Measurements from ENCODE around the gene PIPOX.

Gene PIPOX

GRCh38 chr17:29019475-29020181, 23.3 kb upstream of the PIPOX start:
- no peak for DNase-seq (ENCODE audit: low read depth in 2 of 2, low spot score in 1 of 2)

DNA sequence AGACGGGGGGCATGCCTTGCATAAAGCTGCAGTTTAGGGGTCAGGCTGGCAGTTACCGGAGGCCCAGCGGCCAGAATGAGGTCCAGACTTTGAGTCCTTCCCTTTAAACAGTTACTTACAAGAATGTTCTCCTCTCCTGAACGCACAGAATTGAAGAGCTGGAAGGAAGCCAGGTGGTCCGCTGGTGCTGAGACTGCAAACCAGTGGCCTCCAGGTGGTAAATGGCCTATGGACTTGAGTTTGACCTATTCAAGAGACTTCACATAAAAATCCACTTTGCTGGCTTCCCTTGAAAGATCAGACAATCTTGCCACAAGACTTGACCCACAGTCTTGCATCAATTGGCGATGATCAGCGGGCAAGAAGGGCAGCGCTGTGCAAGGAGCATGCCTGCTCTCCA, 22.4 kb upstream of the PIPOX start:
- DNase-seq (ENCODE audit: low read depth in 2 of 2, low spot score in 1 of 2) = no peak

GRCh38 chr17:29021226-29021625, 21.7 kb upstream of the PIPOX start:
- no peak for DNase-seq (ENCODE audit: low read depth in 2 of 2, low spot score in 1 of 2)

DNA sequence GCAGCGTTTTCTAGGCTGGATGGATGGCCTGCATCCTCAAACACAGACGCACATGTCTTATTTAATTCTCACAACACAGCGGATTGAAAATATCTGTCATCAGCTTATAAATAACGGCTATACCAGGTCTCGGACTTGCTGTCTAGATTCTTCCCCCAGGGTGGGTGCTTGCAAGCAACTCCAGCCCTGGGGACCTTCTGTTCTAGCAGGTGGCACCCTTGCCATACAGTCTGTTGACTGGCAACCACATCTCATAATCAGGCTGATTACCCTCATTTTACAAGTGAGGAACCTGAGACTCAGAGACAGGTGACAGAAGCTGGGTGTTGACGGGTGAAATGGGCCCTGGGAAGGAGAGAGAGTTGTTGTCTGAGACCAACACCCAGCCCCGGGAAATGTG, 20.9 kb upstream of the PIPOX start:
- no peak for DNase-seq (ENCODE audit: low read depth in 2 of 2, low spot score in 1 of 2)

- DNase-seq (ENCODE audit: low read depth in 2 of 2, low spot score in 1 of 2) = no peak
These were observed 18.5 kb upstream of the PIPOX start for GRCh38 chr17:29024316-29024952.

DNA sequence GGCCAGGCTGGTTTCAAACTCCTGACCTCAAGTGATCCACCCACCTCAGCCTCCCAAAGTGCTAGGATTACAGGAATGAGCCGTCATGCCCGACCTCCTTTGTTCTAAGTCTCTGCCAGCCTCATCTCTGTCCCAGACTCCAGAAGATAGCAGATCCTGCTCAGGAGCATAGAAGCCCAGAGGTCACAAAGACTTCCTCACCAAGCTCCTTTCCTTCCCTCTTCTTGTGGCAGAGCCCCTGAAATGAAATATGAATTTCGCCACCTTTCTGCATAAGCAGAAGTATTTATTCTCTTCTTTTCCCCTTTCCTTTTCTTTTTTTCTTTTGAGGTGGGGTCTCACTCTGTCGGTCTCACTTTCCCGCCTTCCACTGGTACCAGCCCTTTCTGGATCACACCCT, 11.5 kb upstream of the PIPOX start:
- DNase-seq (ENCODE audit: low read depth in 2 of 2, low spot score in 1 of 2) = no peak

DNA sequence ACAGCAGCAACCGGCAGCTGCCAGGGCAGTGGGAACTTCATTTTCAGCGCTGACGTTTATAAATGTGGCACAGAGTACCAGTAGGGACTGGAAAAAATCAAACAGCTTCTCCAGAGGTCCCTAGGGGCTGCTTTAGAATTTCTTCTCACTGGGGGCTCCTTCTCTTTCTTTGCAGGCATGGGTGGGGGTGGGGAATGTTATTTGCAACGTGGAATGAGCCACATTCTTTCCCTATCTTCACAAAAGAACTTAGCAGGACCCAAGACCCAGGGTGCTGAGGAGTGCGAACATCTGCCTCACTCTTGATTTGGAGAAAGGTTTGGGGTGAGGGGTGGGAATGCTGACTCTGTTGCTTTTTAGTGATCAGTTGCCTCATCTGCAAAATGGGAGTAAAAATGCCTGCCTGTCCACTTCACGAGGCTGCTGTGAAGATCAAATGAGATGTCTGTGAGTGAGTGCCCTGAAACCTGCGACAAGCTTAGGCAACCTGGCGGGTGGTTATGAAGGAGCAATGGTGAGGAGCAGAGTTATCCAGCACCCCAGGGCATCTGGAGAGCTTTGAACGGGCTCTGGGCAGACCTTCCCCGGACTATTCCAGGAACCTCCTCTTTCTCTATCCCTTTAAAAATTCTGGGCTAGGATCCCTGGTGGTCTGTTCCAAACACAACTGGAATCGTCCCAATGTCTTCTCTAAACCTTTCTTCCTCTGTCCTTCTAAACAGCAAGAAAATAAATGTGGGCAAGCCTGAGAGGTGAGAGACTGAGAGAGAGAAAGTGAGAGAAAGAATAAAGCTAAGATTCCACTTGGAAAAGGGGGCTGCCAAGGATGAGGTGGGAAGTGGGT, 10.7 kb upstream of the PIPOX start:
- DNase-seq (ENCODE audit: low read depth in 2 of 2, low spot score in 1 of 2) = no peak

DNA sequence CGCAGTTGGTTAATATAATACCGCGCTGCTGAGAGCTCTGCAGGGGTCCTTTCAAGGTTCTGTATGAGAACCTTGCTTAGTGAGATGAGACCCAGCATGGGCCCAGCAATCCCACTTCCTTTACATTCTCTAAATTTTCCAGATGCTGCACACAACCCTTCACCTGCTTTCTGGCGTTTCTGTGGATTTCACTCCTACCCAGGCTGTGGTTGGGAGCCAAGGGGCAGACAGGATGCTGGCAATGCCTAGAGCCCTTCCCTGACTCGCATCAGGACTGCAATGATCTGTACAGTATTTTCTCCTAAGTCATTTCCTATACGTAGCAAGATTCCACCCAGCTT, 10.1 kb upstream of the PIPOX start:
- no peak for DNase-seq (ENCODE audit: low read depth in 2 of 2, low spot score in 1 of 2)

DNA sequence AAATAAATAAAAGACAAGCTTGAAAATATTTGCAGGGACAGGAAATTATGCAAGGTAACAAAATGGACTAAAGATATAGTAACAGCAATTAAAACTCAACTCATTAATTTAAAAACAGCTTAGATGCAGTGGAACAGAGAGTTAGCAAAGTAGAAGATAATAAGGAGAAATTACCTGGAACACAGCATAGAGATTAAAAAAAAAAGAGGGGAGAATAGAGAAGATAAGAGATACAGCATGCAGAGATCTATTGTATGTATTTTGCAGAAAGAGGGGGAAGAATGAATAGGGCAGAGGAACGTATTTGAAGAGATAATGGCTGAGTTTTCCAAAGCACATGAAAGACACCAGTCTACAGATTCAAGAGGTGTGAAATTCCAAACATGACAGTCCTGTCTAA, 8.4 kb upstream of the PIPOX start:
- DNase-seq (ENCODE audit: low read depth in 2 of 2, low spot score in 1 of 2) = no peak

GRCh38 chr17:29036584-29036983, 6.4 kb upstream of the PIPOX start:
- DNase-seq (ENCODE audit: low read depth in 2 of 2, low spot score in 1 of 2) = no peak

DNA sequence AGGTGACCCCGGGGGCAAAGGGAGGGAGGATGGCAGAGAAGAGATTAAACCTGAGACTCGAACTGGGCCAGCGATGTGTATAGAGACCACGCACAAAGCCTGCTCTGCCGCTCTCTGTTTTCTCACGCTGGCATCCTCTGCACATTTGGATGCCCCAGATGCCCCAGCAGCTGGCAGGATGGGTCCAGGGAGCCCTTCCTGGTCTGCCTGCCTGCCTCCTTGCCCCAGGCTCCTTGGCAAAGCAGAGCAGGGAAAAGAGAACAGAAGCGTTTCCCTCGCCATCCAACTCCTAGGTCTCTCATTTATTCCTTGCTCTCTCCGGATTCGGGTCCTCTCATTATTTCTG, 5.2 kb upstream of the PIPOX start:
- DNase-seq (ENCODE audit: low read depth in 2 of 2, low spot score in 1 of 2) = no peak

GRCh38 chr17:29038085-29038795, 4.7 kb upstream of the PIPOX start:
- no peak for DNase-seq (ENCODE audit: low read depth in 2 of 2, low spot score in 1 of 2)

DNA sequence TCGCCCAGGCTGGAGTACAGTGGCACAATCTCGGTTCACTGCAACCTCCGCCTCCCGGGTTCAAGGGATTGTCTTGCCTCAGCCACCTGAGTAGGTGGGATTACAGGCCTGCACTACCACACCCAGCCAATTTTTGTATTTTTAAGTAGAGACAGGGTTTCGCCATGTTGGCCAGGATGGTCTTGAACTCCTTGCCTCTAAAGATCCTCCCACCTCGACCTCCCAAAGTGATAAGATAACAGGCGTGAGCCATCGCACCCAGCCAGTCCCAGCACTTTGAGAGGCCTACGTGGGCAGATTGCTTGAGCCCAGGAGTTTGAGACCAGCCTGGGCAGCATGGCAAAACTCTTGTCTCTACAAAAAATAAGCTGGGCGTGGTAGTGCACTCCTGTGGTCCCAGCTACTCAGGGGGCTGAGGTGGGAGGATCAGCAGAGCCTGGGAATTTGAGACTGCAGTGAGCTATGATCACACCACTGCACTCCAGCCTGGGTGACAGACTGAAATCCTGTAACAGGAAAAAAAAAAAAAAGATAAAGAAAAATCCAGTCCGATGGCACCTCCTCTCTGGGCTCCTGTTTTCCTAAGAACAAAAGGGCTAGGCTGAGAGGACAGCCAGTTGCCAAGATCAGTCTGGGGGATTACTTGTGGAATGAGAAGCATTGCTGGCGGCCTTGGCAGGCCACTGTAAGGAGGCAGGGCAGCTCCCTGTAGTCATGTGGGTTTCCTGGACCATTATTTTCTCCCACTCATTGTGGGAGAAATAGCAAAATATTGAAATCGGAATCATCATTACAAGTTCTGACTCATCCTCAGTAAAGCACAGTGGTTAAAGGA, 3.0 kb upstream of the PIPOX start:
- DNase-seq (ENCODE audit: low read depth in 2 of 2, low spot score in 1 of 2) = no peak

DNA sequence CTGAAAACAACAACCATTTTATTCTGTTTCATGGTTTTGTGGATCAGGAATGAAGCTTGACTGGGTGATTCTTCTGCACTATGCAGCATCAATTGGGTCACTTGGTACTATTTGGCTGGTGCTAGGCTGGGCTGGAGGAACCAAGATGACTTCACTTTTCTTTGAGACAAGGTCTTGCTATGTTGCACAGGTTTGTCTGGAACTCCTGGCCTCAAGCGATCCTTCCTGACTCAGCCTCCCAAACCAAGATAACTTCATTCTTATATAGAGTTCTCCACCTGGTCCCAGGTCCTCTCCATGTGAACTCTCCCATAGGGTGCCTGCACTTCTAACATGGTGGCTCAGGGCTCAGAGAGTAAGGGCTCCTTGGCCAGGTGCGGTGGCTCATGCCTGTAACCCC, 1.9 kb upstream of the PIPOX start:
- no peak for DNase-seq (ENCODE audit: low read depth in 2 of 2, low spot score in 1 of 2)

DNA sequence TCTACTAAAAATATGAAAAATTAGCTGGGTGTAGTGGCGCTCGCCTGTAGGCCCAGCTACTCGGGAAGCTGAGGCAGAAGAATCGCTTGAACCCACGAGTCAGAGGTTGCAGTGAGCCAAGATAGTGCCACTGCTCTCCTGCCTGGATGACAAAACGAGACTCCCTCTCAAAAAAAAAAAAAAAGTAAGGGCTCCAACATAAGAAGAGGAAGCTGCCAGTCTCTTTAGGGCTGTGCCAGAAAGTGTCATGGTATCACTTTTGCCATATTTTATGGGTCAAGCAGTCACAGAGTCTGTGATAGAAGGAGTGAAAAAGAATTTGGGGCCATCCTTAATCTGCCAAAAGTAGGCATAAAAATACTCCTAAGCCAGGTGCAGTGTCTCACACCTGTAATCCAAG, 1.4 kb upstream of the PIPOX start:
- DNase-seq (ENCODE audit: low read depth in 2 of 2, low spot score in 1 of 2) = no peak

- no peak for DNase-seq (ENCODE audit: low read depth in 2 of 2, low spot score in 1 of 2)
These were observed 789 bp upstream of the PIPOX start for GRCh38 chr17:29042026-29042678.

DNA sequence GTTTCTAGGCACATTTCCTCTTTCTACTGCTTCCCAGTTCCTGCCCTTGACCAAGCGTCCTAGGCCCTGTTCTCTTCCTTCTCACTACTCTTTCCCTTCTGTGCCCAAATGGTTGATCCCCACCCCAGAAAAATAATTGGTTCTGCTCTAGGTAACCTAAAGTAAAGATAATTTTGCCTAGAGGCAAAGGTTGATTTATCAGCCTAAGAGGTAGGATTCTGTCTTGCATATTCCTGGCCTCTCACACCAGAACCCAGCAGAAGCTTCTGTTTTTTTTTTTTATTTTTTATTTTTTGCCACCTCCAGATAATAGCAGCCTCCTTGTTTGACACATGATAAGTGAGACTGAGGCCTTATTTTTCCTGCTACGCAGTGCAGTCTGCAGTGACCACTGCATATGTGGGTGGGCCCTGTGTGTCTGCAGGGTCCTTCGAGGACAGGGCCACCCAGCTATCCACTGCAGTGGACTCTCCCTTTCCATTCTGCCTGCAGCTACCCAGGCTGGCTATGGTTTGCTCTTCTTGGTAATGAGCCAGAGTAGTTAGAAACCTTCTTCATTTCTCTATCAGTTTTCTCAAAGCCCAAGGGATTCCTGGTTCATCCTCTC, 701 bp downstream of the PIPOX start:
- DNase-seq (ENCODE audit: low read depth in 2 of 2, low spot score in 1 of 2) = no peak

- no peak for DNase-seq (ENCODE audit: low read depth in 2 of 2, low spot score in 1 of 2)
These were observed 2.1 kb downstream of the PIPOX start for GRCh38 chr17:29045026-29045425.

DNA sequence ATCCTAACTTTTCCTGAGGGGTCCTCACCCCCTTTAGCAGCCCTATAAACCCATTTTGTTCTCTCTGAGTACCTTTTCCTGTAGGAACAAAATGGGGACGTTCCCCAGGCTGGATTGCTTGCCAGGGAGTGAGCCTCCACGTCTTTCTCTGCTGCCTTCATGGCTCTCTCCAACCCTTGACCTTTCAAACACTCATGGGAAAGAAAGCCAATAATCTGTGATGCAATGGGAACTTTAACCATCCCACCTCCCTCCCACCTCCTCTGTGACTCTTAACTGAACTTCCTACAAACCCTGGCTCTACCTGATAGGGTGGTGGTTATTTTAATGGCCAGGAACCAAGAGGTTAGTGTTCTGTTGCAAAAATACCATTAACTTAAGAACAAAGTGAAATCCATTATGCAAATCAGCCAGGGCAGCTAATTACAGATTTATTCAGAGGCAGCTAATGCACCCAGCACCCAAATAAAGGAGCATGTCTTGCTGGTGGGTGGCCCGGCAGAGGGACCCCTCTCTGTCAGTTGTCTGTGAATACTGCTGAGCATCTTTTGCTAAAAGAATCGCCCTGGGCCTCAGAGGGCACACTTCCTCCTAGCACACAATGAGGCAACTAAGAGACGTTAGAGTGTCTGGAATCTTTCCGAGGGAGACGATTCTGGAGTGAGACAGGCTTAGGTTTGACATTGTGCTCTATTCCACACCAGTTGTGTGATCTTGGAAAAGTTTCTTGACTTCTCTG, 3.0 kb downstream of the PIPOX start:
- no peak for DNase-seq (ENCODE audit: low read depth in 2 of 2, low spot score in 1 of 2)
